ENCODE results near the gene EXT2. TPM values are rescaled to one million over a fixed set of nuclear protein-coding genes. Genes with fewer than 3 reads are reported as not detected.

Gene EXT2
- 76.6 TPM for total RNA-seq

DNA sequence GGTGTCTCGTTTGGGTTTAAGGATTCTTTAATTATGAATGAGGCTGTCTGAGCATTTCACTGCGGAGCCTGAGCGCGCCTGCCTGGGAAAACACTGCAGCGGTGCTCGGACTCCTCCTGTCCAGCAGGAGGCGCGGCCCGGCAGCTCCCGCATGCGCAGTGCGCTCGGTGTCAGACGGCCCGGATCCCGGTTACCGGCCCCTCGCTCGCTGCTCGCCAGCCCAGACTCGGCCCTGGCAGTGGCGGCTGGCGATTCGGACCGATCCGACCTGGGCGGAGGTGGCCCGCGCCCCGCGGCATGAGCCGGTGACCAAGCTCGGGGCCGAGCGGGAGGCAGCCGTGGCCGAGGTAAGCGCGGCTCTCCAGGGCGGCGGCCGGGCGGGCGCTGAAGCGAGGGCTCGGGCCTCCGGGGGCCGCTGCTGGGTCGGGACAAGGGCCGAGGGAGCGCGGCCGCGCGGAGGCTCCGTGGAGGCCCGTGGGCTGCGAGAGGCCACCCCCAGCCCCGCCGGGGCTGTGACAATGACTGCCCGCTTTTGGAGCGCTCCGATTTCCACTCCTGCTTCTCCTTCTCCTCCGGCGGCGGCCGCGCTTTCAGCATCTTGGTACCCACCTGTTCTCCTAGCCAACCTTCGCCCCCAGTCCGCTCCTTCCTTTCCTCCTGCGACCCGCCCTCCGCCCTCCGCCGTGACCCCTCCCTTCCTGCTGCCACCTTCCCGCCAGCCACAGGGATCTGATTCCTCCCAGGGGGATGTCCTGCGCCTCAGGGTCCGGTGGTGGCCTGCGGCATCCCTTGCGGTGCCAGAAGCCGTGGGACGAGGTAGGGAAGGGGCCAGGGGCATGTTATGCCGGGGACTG lies at the start of gene EXT2:
EXT2 (plus strand) TSS at position 173 of the 854 bp plus-strand sequence. CDS start 12,035 bp downstream, outside the sequence.
- peak; percentile 54 for DNase-seq

DNA sequence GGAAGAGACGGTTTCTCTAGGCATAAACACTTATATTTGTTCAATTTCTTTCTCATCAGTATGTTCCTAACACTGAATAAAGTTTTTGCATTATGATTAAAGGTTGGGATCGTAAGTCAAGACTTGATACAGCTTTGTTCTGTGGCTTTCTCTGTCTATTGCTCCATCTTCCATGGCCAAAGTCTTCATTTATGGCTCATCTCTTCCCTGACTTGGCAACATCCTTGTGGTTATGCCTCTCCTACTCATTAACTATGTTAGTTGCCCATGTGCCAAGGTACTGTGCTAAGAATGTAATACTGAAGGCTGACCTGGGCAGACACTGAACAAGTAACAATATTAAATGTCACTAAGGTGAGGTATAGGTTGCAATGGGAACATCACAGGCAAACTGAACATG lies 49.3 kb upstream of the EXT2 start:
- DNase-seq: no peak

DNA sequence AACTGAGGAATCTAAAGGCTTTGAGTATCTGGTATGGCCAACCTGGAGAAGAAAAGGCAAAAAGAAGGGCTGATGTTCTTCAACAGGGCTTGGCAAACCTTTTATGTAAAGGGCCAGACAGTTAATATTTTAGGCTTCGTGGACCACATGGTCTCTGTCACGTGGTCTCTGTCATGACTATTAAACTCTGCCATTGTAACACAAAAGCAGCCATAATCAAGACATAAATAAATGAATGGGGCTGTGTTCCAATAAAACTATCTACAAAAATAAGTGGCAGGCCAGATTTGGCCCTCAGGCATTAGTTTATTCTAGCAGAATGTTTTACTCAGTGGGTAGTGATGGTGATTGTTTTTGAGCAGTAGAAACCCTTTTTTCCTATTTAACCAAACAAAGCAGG lies 48.2 kb upstream of the EXT2 start:
- DNase-seq: no peak

DNA sequence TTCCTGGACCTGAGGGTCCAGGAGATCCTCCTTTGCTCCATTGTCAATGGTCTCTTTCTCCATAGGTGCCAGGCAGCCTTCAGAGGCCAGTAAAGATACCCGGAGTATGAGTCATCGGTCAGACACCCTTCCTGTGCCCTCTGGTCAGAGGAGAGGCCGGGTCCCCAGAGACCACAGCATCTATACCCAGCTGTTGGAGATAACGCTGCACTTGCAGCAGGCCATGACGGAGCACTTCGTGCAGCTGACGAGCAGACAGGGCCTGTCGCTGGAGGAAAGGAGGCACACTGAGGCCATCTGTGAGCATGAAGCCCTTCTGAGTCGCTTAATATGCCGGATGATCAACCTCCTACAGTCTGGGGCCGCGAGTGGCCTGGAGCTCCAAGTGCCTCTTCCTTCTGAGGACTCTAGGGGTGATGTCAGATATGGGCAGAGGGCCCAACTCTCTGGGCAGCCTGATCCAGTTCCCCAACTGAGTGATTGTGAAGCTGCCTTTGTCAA lies 47.5 kb upstream of the EXT2 start, which contains the start of gene ACCSL:
ACCSL (plus strand) TSS at position 51 of the 501 bp plus-strand sequence; CDS start at position 107, 56 bp downstream.
- DNase-seq: no peak

DNA sequence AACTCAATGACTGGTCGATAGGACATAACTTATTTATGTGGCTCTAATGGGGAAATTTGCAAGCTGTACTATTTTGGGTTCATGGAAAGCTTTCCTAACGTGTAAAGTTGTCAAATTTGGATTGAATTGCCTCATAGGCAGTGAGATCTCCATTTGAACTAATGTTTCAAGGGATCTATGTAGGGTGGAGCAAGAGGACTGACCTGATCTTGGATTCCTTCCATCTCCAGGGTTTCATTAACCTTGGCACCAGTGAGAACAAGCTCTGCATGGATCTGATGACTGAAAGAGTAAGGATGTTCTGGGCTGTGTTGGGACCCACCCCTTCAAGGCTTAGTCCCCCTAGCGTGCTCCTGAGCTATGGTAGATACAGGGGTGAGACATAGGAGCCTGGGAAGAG lies 45.6 kb upstream of the EXT2 start:
- DNase-seq: no peak

DNA sequence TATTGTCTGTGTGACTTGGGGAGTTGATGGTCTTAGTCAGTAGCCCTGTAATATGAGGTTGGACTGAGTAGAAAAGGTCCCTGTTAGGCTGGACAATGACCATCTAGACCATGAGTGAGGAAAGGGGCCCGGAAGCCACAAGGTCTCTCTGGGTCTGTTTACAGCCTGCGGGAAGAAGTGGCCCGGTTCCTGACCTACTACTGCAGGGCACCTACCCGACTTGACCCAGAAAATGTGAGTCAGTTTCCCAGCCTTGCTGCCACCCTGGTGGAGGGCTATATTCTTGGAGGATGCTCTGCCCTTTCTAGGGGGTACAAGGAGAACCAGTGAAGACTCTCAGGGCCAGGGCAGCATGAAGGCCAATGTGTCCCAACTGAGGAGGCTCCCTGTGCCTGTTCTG lies 44.3 kb upstream of the EXT2 start:
- no peak for DNase-seq

DNA sequence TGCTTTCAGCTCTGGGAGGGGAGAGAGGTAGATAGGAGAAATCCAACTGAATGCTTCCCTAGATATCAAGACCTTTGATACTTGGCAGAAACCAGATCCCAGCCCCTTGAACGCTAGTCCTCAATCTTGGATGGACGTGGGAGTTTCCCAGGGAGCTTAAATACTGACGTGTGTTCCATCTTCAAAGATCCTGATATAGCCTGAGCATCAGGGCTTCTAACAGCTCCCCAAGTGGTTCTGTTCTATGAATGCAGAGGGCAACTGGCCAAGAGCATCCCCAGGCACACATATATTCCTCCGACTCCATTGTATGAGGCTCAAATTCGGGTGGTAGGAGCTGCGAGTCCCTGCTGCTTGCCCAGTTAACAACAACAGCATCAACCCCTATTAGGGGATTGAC lies 38.1 kb upstream of the EXT2 start:
- no peak for DNase-seq

DNA sequence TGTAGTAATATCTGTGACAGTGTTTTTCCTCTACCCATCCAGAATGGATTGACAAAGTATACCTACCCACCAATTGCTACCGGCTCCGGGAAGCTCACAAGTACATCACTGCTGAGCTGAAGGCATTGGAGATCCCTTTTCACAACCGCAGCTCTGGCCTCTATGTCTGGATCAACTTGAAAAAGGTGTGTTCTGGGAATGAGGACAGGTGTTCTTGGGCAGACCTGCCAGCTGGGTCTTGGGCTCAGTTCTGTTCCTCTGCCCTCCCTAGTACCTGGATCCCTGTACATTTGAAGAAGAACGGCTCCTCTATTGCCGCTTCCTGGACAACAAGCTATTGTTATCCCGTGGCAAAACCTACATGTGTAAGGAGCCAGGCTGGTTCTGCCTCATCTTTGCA lies 37.2 kb upstream of the EXT2 start:
- DNase-seq: no peak

DNA sequence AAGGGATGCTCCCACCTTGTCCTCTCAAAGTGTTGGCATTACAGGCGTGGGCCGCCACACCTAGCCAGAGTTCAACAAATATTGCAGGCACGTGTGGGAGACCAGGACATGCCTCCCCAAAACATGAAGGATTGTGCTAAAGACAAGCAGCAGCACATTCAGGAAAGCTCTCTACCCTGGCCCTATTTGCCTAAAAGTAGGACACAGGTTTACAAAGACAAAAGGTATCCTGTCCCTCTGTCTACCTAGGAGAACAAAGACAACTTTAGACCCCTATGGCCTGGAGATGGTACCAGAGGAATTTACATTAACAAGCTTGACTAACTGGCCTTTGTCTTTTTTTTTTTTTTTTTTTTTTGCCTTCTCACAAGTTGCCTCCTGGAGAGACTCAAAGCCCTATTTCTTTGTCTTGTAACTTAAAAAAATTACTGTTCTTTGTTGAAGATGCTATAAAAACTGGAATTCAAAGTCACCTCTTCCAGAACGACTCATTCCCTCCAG lies 30.3 kb upstream of the EXT2 start:
- peak; percentile 43 for DNase-seq

DNA sequence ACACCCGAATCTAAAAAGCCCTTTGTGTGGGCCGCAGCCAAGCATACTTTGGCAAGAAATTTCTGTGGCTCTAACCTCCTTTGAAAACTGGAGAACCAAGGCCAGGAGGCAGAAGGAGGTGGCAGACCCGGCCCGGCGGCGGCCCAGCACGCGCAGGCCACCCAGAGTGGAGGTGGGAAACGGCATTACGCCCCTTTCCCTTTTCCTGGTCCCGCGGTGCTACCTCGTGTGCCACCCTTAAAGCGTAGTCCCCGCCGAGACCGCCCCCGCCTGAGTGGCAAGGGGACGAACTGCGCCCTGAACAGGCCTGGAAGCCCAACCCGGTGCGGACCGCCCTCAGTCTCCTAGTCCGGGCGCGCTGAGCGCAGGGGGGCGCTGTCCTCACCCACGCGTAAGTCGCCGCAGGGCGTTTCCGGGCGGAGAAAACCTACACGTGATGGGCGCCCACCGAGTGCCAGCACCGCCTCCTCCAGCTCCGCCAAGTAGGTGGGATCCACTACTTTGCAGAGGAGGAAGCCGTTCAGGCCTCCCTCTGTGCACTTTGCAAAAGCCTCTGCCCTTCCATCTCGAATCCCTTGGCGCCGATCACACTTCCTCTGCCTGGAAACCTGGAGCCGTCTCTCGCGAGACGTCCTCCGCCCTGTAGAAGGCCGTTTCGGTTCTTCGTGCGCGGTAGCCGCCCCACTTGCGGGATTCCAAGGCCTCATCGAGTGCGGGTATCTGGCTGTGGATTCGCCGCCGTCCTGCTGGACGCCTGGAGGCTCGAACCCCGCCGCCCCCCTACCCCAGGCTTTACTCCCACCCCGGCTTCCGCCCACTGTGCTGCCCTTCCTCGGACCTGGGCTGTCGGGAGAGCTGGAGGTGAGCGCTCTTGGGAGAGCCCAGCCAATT lies 29.4 kb upstream of the EXT2 start, which contains the start of gene ACCS:
ACCS (plus strand) TSS at position 430 of the 891 bp plus-strand sequence. CDS start 1,358 bp downstream, outside the sequence.
- DNase-seq: peak; percentile 90

DNA sequence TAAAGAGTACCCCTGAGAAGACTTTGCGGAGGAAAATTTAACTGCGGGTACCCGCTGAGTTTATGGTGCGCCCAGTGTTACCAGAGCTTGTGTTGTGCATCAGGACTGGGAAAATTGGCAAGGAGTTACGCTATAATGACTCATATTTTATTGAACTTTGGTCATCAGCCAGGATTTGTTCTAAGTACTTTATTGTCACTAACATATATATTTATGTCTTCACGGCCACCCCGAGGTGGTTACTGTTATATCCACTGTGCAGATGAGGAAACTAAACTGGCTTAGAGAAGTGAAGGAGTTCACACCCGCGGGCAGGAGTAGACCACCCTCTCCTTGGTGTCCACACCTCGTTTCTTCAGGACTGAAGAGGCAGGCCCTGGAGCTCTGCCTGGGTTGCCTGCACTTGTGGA lies 28.7 kb upstream of the EXT2 start:
- peak; percentile 22 for DNase-seq

DNA sequence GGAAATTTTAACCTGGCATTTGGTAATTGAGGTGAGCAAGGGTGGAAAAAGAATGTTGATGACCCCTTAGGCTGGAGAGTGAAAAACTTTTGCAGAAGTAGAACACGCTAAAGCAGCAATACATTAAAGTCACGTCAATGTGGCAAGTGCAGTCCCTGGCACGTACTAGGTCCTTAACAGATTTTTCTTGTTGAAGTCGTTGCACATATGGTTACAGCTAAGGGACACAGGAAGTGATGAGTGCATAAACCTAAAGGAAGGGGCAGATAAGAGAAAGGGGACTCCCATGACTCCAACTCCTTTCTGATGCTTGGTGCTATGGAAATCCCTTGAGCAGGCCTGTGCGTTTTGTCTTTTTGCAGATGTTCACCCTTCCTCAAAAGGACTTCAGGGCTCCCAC lies 28.2 kb upstream of the EXT2 start:
- no peak for DNase-seq

DNA sequence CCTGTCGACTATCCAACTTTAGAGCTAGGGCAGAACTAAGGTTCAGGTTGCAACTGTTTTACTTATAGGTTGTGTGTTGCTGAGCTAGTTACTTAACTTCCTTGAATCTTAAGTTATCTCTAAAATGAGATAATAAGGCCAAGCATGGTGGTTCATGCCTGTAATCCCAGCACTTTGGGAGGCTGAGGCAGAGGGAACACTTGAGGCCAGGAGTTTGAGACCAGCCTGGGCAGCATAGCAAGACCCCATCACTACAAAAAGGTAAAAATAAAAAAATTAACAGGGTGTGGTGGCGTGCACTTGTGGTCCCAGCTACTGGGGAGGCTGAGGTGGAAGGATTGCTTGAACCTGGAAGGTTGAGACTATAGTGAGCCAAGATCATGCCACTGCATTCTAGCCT lies 27.3 kb upstream of the EXT2 start:
- no peak for DNase-seq

DNA sequence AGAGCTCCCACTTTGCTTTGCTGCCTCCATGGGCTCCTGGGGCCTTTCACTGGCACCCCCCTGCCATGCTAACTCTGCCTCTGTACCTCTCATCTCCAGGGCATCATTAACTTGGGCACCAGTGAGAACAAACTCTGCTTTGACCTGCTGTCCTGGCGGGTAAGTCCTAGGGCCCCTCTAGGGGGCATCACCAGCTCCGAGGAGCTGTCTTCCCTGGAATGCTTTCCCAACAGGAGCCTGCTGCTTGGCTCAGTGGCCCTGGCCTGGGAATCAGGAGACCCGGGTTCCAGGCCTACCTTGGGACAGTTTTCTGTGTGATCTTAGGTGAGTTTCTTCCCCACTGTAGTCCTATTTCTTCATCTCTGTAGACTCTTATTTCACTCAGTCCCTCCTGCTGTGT lies 24.3 kb upstream of the EXT2 start:
- DNase-seq: no peak

DNA sequence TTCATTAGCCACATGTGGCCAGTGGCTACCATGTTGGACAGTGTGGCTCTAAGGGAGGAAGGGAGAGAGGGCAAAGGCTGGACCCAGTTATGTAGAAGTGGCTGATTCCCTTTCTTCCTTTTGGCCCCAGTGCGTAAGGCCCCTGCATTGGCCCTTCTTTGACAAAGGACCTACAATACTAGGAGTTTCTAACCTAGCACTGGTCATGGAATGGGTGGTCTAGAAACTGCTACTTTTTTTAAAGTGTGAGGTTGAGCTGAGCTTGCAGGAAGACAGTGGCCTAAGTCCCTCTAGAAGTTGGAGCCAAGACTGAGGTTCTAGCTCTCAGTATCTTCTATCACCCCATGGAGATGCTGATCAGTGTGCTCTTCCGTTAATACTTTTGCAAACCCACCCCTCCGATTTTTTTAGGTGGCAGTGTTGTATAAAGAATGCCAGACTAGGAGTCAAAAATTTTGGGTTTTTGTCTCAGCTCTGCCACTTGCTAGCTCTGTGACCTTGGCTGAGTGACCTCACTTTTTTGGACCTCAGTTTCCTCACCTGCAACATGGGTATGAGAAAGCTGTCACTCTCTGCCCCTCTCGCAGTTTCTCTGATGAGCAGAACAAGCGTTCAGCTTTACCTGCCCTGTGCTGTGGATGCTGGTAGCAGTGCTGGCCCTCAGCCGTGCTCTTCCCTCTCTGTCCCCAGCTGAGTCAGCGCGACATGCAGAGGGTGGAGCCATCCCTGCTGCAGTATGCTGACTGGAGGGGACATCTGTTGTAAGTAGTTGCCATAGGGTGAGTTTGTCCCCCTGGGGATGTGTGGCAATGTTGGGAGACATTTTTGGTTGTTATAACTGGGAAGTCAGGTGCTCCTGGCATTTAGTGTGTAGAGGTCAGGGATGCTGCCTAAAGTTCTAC lies 22.5 kb upstream of the EXT2 start:
- no peak for DNase-seq

DNA sequence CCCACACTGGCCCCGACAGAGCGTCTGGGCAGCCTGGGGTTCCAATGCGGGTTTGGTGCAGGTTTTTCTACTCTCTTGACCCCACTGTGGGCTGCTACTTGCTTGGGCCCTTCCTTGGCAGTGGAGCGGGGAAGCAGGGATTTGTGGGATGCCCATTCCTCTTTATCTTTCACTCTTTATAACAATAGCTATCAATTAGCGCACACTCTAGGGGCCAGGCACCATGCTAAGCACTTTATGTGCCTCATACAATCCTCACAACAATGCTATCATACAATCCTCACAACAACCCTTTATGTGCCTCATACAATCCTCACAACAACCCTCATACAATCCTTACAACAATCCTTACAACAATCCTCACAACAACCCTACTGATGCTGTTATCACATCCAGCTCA lies 16.7 kb upstream of the EXT2 start:
- DNase-seq: no peak

DNA sequence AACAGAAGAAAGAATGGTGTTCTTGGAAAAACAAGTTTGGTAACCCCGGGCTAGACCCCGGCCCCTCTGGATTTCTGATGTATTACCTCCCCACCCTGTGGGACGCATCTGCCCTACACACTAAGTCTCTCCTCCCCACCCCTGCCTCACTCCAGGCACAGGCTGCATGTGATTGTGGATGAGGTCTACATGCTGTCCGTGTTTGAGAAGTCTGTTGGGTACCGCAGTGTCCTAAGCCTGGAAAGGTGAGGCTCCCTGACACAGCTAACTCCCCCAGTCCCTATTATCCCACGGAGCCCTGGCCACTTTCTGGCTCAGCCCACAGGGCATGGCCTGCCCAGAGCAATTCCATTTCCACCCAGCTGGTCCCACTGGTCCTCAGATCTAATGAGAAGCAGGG lies 16.1 kb upstream of the EXT2 start:
- no peak for DNase-seq

DNA sequence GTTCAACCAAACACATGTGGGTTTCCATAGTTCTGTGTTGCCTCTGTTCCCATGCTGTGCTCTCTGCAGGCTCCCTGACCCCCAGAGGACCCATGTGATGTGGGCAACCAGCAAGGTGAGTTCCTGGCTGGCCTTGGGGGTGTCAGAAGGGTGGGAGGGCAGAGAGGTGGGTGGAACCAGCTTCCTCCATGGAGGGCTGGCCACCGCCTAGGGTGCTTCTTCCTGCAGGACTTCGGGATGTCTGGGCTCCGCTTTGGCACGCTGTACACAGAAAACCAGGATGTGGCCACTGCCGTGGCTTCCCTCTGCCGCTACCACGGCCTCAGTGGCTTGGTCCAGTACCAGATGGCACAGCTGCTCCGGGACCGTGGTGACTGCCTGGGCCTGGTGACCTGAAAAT lies 14.5 kb upstream of the EXT2 start:
- DNase-seq: no peak

DNA sequence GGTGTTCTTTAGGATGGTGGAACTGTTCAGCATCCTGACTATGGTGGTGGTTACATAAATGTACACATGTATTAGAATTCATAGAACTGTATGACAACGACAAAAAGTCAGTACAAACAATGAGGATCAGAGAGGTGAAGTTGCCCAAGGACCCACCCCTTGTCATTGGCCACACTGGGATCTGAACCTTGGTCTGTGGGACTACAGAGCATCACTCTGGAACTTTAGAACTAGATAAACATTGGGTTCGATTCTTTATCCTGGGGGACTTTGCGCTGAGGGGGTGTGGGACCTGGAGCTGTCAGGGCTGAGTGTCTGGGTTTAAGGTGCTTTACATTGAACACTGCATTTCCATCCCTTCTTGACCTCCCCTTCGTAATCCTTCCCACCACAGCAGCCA lies 12.8 kb upstream of the EXT2 start:
- DNase-seq: no peak

DNA sequence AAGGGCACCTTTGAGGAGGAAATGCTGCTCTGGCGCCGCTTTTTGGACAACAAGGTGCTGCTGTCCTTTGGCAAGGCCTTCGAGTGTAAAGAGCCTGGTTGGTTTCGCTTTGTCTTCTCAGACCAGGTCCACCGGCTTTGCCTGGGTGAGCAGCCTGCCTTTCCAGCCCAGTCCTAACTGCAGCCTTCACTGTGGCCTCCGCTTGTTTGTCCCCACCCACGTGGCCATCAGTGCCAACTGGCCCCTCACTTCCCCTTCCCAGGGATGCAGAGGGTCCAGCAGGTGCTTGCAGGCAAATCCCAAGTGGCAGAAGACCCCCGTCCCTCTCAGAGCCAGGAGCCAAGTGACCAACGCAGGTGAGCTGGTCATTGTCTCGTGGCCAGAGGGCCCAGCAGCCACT lies 12.0 kb upstream of the EXT2 start:
- no peak for DNase-seq

DNA sequence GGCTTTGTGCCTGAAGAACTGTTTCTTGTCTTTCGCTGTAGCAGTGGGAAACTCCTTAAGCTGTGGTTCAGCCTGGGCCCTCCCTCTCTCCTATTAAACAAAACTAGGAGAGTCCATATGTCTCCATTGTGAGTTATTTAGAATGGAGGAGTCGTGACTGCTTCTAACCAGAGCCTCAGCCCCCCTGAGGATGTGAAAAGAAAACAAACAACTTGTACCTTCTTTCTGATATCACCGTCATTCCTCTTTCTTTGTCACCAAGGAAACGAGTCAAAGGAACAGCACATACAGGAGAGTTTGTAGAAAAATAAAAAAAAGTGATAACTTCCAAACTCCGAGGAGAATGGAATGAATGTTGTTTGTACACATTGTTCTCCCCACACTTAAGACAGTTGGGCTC lies 11.6 kb upstream of the EXT2 start:
- no peak for DNase-seq

DNA sequence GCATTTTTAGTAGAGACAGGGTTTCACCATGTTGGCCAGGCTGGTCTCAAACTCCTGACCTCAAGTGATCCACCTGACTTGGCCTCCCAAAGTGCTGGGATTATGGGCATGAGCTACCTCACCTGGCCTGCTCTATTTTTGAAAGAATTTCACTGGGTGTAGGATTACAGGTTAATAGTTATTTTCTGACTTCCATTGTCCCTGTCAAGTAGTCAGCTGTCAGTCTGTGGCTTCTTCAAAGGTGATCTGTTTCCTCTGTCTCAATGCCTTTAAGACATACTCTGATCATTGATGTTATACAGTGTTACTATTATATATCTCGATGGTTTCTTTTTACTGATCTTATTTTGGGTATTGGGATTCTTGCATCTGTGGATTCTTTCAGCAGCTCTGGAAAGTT lies 10.1 kb upstream of the EXT2 start:
- no peak for DNase-seq

All from skin of body (tissue), 2 donors.